ENCODE data around the gene IGIP. TPM values are rescaled to one million over a fixed set of nuclear protein-coding genes. Genes with fewer than 3 reads are reported as not detected.

Gene IGIP
- total RNA-seq, 3 donors from 2014 or later (not counting 1 experiment from before 2014, with no cell fraction given) = 2.2 to 4.0 (median 4.0) TPM

GRCh38 chr5:140083650-140084049 lies 42.1 kb upstream of the IGIP start:
- TF ChIP-seq, protein P1, sequence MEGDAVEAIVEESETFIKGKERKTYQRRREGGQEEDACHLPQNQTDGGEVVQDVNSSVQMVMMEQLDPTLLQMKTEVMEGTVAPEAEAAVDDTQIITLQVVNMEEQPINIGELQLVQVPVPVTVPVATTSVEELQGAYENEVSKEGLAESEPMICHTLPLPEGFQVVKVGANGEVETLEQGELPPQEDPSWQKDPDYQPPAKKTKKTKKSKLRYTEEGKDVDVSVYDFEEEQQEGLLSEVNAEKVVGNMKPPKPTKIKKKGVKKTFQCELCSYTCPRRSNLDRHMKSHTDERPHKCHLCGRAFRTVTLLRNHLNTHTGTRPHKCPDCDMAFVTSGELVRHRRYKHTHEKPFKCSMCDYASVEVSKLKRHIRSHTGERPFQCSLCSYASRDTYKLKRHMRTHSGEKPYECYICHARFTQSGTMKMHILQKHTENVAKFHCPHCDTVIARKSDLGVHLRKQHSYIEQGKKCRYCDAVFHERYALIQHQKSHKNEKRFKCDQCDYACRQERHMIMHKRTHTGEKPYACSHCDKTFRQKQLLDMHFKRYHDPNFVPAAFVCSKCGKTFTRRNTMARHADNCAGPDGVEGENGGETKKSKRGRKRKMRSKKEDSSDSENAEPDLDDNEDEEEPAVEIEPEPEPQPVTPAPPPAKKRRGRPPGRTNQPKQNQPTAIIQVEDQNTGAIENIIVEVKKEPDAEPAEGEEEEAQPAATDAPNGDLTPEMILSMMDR (IDR thresholded peaks at IDR 0.05) = no peak
- ATAC-seq = no peak
- no peaks in the 10 kb centered on the region for H3K36me3 Mint-ChIP-seq
- intact Hi-C loops (cut with micrococcal nuclease) = no loop called here
- no peaks in the 10 kb centered on the region for H3K9me3 Mint-ChIP-seq
- H3K27ac Mint-ChIP-seq = no peak overlapping the region
- H3K4me3 Mint-ChIP-seq = no peak overlapping the region
- H3K27ac ChIP-seq (ENCODE audit: low read length) = no peak overlapping the region
- peaks cover 27 to 57% of the 10 kb centered on the region in 2 donors for H3K27me3 Mint-ChIP-seq (ENCODE audit: low read depth in 2 of 2)
- no peaks in the 10 kb centered on the region for H3K9me3 ChIP-seq (ENCODE audit: control insufficient read depth, insufficient read depth, low read length)
- H3K4me3 ChIP-seq (ENCODE audit: low read length) = no peak overlapping the region
- H3K27me3 ChIP-seq (ENCODE audit: control insufficient read depth, insufficient read depth, low read length) = peaks cover 10% of the 10 kb centered on the region
- 100% methylated on average over 1 of the region's 1 CpG for WGBS (ENCODE audit: insufficient coverage)
- DNase-seq = no peak
- no peaks in the 10 kb centered on the region for H3K4me1 ChIP-seq (ENCODE audit: control insufficient read depth, insufficient read depth, low read length)
- H3K36me3 ChIP-seq (ENCODE audit: control insufficient read depth, insufficient read depth, low read length) = no peaks in the 10 kb centered on the region
- H3K4me1 Mint-ChIP-seq = no peaks in the 10 kb centered on the region

- no peak for ATAC-seq
- peaks cover 10% of the 10 kb centered on the region for H3K27me3 ChIP-seq (ENCODE audit: control insufficient read depth, insufficient read depth, low read length)
- peaks cover 7% of the 10 kb centered on the region for H3K36me3 Mint-ChIP-seq
- no peaks in the 10 kb centered on the region for H3K9me3 ChIP-seq (ENCODE audit: control insufficient read depth, insufficient read depth, low read length)
- peaks cover 31 to 64% of the 10 kb centered on the region in 2 donors for H3K27me3 Mint-ChIP-seq (ENCODE audit: low read depth in 2 of 2)
- peaks cover 0 to 4% of the 10 kb centered on the region in 2 donors for H3K9me3 Mint-ChIP-seq
- H3K4me3 Mint-ChIP-seq = no peak overlapping the region
- H3K4me1 ChIP-seq (ENCODE audit: control insufficient read depth, insufficient read depth, low read length) = no peaks in the 10 kb centered on the region
- WGBS (ENCODE audit: insufficient coverage) = 70% methylated on average over 4 of the region's 4 CpGs
- intact Hi-C loops (cut with micrococcal nuclease) = no loop called here
- H3K27ac ChIP-seq (ENCODE audit: low read length) = no peak overlapping the region
- H3K27ac Mint-ChIP-seq = no peak overlapping the region
- TF ChIP-seq, protein P1 (IDR thresholded peaks at IDR 0.05) = no peak
- H3K4me3 ChIP-seq (ENCODE audit: low read length) = no peak overlapping the region
- no peaks in the 10 kb centered on the region for H3K36me3 ChIP-seq (ENCODE audit: control insufficient read depth, insufficient read depth, low read length)
- no peak for DNase-seq
- H3K4me1 Mint-ChIP-seq = no peaks in the 10 kb centered on the region
These were observed 41.2 kb upstream of the IGIP start for GRCh38 chr5:140084541-140084940.

GRCh38 chr5:140090251-140090650 lies 35.5 kb upstream of the IGIP start:
- no CpG with 5 or more reads among the region's 1 CpG for WGBS (ENCODE audit: insufficient coverage)
- Histone ChIP-seq H3K27me3 (ENCODE audit: control insufficient read depth, insufficient read depth, low read length) (peaks cover 6% of the 10 kb centered on the region), H3K36me3 (ENCODE audit: control insufficient read depth, insufficient read depth, low read length) (no peaks in the 10 kb centered on the region), H3K27ac (ENCODE audit: low read length) (no peak overlapping the region), H3K4me1 (ENCODE audit: control insufficient read depth, insufficient read depth, low read length) (no peaks in the 10 kb centered on the region), H3K9me3 (ENCODE audit: control insufficient read depth, insufficient read depth, low read length) (peaks cover 4% of the 10 kb centered on the region), H3K4me3 (ENCODE audit: low read length) (no peak overlapping the region)
- intact Hi-C loops (cut with micrococcal nuclease) = no loop called here
- H3K36me3 Mint-ChIP-seq = peaks cover 20% of the 10 kb centered on the region
- H3K4me1 Mint-ChIP-seq = no peaks in the 10 kb centered on the region
- no peak overlapping the region for H3K4me3 Mint-ChIP-seq
- peaks cover 4 to 15% of the 10 kb centered on the region in 2 donors for H3K9me3 Mint-ChIP-seq
- no peak overlapping the region for H3K27ac Mint-ChIP-seq
- TF ChIP-seq, protein P1 (IDR thresholded peaks at IDR 0.05) = no peak
- ATAC-seq = no peak
- DNase-seq = no peak
- H3K27me3 Mint-ChIP-seq (ENCODE audit: low read depth in 2 of 2) = peaks cover 26 to 51% of the 10 kb centered on the region in 2 donors

DNA sequence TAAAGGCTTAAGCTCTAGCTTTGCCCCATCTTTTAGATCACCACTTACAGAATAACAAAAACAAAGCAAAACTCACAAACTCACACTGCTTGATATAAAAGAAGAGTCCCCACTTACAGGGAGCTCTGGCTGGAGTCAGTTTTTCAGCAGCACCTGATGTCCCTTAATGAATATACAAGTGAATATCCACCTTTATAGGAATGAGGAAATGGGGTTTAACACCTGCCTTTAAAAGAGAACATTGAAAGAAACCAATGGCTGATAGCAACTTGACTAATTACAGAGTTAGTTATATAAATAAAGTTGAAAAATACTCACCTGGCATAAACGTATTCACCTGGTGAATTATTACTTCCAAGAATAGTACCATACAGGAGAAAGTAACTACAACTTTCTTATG lies 32.6 kb upstream of the IGIP start:
- intact Hi-C loops (cut with micrococcal nuclease) = no loop called here
- Histone ChIP-seq H3K4me3 (ENCODE audit: low read length) (no peak overlapping the region), H3K27me3 (ENCODE audit: control insufficient read depth, insufficient read depth, low read length) (peaks cover 4% of the 10 kb centered on the region), H3K4me1 (ENCODE audit: control insufficient read depth, insufficient read depth, low read length) (no peaks in the 10 kb centered on the region), H3K36me3 (ENCODE audit: control insufficient read depth, insufficient read depth, low read length) (no peaks in the 10 kb centered on the region), H3K9me3 (ENCODE audit: control insufficient read depth, insufficient read depth, low read length) (peaks cover 4% of the 10 kb centered on the region), H3K27ac (ENCODE audit: low read length) (no peak overlapping the region)
- no peak for ATAC-seq
- DNase-seq = no peak
- no peak overlapping the region for H3K27ac Mint-ChIP-seq
- peaks cover 25 to 36% of the 10 kb centered on the region in 2 donors for H3K27me3 Mint-ChIP-seq (ENCODE audit: low read depth in 2 of 2)
- WGBS (ENCODE audit: insufficient coverage) = no CpG with 5 or more reads among the region's 1 CpG
- H3K36me3 Mint-ChIP-seq = peaks cover 20% of the 10 kb centered on the region
- TF ChIP-seq, protein P1 (IDR thresholded peaks at IDR 0.05) = no peak
- no peaks in the 10 kb centered on the region for H3K4me1 Mint-ChIP-seq
- peaks cover 4 to 15% of the 10 kb centered on the region in 2 donors for H3K9me3 Mint-ChIP-seq
- no peak overlapping the region for H3K4me3 Mint-ChIP-seq
